HG02943 (cell line): ENCODE measurements around the gene RHNO1.

Experiments used
- ATAC-seq: cut with Tn5 transposase; IDR thresholded peaks from one replicate; pipeline ENCODE4 v1.9.1; 2021; ENCODE audit warnings: mild to moderate bottlenecking, low read depth, moderate library complexity; ENCODE audit not compliant: unreplicated experiment

Gene RHNO1

GRCh38 chr12:2897418-2897817, 20.4 kb downstream of the RHNO1 start:
- ATAC-seq = no peak

GRCh38 chr12:2900642-2901041, 23.6 kb downstream of the RHNO1 start:
- no peak for ATAC-seq

GRCh38 chr12:2902272-2902880, 25.4 kb downstream of the RHNO1 start:
- no peak for ATAC-seq

- no peak for ATAC-seq
Observed at GRCh38 chr12:2904260-2904659, 27.2 kb downstream of the RHNO1 start.

GRCh38 chr12:2912216-2912575, 35.2 kb downstream of the RHNO1 start:
- no peak for ATAC-seq

- no peak for ATAC-seq
Observed at GRCh38 chr12:2919249-2919648, 42.2 kb downstream of the RHNO1 start.

- no peak for ATAC-seq
Observed at GRCh38 chr12:2922329-2922728, 45.3 kb downstream of the RHNO1 start.

GRCh38 chr12:2923057-2923456, 46.0 kb downstream of the RHNO1 start:
- no peak for ATAC-seq

GRCh38 chr12:2924019-2924418, 47.0 kb downstream of the RHNO1 start:
- ATAC-seq = no peak

GRCh38 chr12:2925322-2925995, 48.4 kb downstream of the RHNO1 start:
- ATAC-seq = no peak

- no peak for ATAC-seq
Observed at GRCh38 chr12:2930865-2931264, 53.8 kb downstream of the RHNO1 start.

GRCh38 chr12:2933586-2933985, 56.6 kb downstream of the RHNO1 start:
- ATAC-seq = no peak

- no peak for ATAC-seq
Observed at GRCh38 chr12:2934371-2934770, 57.3 kb downstream of the RHNO1 start.

GRCh38 chr12:2936301-2936700, 59.3 kb downstream of the RHNO1 start:
- ATAC-seq = no peak

GRCh38 chr12:2937500-2937899, 60.5 kb downstream of the RHNO1 start:
- no peak for ATAC-seq
